Measurements from ENCODE around the gene ARID3B.

- TF ChIP-seq CTCF (IDR thresholded peaks at IDR 0.05), result no peak
- no peak for TF ChIP-seq POLR2A (IDR thresholded peaks at IDR 0.05)
Measured at GRCh38 chr15:74555192-74555591, 14.2 kb downstream of the ARID3B start.
